Stimulated activated CD4-positive, alpha-beta T cell treated with anti-CD3 and anti-CD28 coated beads, Interleukin-15, amount 100 ng/mL, for 48 hours (primary cell): ENCODE results near the gene CNR1.

ENCODE experiments used
- DNase-seq, 2 donors: peaks; one replicate each; pipeline ENCODE4 v3.0.0-alpha.2; 2020; ENCODE audit warnings: low read depth in 2 of 2

The CNR1 gene

DNA sequence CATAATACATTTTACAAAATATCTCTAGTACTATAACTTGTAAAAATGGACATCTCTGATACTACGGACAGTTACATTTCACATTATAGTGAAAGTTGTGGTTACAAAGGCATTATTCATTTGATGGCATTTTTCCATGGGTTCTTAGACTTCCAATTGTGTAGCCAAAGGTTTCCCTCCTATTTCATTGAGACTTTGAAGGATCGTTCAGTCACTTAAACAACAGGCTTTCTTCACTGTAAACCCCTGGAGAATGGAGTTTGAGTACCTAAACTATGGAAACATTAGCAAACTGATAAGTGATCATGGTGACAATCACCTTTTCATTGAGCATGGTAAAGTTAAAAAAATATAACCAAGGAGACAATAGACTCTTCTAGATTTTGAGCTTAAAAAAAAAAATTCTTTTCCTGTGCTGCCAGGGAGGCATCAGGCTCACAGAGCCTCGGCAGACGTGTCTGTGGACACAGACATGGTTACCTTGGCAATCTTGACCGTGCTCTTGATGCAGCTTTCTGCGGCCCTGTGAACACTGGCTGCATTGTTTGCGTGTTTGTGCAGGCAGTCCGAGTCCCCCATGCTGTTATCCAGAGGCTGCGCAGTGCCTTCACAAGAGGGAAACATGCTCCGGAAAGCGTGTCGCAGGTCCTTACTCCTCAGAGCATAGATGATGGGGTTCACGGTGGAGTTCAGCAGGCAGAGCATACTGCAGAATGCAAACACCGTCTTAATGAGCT, 22.6 kb downstream of the CNR1 start:
- DNase-seq = no peak

DNA sequence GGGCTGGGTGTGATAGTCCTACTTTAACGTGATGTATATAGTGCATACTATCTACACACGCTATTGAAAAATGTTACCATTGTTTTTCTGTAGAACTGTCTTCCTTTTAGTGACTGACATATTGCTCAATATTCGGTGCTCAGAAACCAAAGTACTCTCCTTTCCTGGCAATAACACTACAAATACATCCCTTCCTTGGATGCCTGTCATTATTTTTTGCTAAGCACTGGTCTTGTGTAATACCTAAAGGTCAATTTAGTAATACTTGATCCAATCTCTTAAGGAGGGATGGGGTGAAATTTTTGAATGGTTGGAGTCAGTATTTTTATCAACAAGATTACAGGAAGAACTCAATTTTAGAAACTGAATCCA, 23.9 kb downstream of the CNR1 start:
- DNase-seq = no peak

DNA sequence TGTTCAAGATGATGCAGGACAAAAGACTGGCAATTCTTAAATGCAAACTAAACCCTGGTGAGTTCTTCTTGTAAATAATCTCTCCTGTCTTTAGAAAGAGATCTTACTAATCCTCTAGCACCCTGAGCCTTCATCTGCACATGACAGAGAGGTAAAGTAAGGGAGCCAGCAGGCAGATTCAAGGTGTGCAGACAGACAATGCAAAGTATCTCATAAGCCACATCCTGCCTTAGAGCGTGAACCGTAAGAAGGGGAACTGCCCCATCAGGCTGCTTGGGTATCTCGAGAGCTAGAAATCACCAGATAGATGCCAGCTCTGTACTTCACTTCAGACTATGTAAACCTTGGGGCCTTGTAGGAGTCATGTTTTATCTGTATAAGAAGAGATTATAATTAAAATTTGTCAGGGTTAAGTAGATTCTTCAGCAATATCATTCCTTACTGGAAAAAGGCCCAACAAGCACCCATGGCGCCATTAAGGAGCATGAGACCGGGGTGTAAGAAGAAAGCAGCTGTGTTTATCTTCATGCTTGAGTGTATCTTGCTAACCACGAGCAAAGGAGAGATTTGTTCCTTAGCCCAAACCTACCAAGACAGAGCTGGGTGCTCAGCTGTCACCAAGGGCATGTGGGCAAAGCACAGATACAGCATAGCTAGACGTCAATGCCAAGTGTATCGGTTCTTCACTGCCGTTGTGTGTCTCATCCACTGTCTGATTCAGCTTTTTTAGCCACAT, 24.4 kb downstream of the CNR1 start:
- DNase-seq = no peak

DNA sequence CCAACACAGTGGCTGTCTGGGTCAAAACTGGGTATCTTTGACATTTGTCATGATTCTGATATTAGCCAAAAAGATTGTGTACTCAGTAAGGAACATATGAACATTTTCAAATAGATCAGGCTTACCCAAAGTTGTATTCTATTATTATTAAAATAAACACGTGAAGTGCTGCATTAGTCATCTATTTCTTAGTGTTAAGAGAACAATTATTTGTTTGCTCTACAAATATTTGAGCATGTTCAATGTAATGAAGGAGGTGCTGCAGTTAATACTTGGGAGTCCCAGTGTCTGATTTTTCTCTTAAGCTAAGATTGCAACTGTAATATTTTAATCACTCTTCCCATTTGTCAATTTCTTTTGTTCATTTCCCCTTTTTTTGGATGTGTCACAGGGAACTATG, 28.2 kb downstream of the CNR1 start:
- no peak for DNase-seq

DNA sequence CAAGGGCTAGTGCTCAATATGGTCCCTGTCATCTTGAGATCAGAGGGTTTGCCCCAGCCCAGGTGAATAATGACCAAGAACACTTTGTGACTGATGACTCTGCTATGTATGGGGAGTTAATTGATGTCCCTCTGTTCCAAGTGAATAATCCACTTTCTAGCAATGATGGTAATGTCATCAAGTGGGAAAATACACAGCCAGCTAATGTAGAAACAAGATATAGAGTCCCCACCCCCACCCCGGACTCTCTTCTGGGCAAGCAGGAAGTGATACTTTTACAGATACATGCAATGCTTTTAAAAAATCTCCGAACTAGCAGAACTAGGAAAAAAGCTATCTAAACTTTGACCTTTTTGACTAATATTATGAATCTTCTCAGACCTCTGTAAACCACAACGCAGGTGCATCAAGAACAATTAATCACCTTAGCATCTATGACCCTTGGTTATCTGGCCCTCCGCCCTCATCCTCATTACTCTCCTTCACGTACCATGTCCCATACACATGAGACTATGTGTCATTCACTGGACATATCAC, 30.5 kb downstream of the CNR1 start:
- no peak for DNase-seq

DNA sequence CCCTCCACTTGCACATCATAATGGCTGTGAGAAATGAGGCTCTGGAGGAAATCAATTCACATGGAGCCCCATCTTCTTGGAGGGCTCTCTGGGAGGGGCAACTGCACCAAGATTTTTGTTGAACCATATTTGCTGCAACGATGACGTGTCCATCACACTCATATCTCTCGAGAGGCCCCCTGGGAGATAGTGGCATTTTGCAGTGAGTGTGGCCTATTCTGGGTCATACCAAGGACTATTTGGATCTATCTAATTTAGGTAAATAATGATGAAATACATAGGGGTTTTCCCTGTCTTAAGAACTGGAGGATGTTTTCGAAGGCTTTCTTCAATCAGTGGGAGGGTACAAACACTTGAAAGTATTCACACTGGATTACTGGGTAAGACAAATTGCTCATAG, 31.6 kb downstream of the CNR1 start:
- DNase-seq = no peak

DNA sequence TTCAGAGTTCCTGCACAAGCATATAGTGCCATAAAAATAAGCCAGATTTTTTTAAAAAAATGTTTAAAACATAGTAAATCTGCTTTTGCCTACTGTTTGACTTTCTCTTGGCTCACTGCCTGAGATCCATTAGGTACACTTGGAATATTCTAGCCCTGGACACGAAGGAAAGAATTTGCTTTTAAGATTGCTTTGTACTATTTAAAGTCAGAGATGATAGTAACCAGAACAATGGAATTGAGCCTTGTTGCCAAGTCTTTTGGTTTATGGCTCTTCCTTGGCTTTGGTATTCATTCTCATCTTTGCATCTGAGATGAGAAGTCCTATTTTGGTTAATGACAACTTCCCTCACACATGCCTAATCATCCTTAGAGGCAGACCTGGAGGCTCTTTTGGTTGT, 32.4 kb downstream of the CNR1 start:
- DNase-seq = no peak

DNA sequence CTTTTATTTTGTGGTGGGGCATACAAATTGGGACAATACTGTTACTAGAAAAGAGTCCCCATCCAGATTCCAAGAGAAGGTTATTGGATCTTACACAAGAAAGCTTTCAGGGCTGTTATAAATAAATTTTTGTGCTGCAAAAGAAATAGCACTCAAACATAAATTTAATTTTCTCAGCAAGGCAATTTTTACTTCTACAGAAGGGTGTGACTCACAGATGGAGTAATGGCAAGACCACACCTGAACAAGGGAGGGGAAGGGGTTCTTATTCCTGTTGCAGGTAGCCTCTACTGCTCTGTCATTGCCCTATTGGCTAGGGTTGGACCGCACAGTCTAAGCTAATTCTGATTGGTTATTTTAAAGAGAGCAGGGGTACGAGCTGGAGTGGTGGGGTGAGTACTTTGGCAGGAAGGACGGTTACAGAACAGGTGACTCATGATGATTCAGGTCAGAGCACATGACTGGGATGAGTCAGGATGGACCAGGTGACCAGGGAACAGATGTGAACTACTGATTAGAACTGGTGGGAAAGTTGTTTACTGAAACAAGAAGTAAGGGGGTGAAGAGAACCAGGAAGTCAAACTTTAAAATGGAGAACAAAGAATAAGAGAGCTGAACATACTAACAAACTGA, 41.1 kb downstream of the CNR1 start:
- no peak for DNase-seq

DNA sequence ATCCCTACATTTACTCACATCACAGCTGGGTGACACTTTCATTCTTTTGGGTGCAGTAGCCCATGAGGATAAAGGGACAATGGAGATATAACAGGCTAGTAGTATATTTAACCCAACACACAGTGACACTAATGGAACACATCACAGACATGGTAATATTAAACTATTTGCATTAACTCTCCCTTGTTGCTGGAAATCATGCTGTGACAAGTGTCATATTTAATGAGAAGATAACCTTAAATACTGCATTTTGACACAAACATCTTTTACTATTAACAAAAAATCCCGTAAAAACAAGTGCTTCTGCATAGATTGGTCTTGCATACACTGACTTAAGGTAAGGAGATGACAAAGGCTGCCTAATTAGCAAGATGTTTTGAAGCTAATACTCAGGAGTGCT, 45.5 kb downstream of the CNR1 start:
- no peak for DNase-seq

DNA sequence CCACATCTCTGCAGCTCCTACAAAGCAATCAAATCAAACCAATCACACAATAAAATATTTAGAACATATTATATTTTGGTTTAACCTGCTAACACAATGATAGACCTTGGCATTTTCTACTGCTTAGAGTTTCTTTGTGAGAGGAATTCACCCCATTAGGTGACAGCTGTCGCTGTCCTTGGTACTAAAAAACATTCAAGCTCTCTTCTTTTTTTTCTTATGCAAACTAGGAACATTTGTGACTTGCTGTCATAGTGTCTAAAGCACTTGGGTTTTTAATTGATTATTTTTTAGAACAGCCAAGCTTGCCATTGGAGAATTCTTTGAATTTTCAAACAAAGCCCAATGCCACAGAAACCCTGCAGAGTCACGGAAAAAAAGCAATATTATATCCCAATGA, 46.4 kb downstream of the CNR1 start:
- no peak for DNase-seq

DNA sequence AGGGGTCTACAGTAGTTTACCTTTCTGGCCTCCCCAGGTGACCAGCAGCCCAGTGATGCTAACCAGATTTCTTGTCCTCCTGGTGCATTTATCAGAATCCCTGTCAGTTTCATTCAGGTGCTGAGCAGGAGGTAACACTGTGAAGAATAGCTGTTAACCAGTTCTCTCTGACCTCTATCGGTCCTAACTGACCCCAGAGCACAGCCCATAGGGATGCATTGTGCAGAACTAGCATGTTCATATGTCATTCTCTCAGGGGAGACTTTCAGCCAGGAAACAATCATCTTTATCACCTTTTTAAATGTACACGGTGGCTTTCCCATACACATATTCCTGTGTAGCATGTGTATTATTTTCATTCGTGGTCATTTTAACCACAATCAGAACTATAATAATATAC, 49.9 kb downstream of the CNR1 start:
- DNase-seq = no peak

DNA sequence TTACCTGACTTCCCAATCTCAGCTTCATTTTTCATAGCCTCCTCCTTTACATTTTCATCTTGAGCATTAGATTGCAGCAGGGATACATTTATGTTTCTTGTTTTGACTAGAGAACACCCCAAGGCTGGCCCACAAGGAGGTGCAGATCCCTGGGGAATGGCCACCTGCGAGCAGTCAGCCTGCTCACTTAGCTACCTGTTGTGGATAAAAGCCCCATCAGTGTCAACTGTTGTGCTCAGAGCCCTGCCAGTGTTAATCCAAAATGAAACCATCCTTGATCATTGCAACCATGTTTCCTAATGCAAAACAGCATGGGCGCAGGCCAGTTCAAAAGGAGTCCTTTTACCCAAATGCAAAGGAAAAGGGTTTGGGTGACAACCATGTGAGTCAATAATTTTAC, 50.8 kb downstream of the CNR1 start:
- no peak for DNase-seq

DNA sequence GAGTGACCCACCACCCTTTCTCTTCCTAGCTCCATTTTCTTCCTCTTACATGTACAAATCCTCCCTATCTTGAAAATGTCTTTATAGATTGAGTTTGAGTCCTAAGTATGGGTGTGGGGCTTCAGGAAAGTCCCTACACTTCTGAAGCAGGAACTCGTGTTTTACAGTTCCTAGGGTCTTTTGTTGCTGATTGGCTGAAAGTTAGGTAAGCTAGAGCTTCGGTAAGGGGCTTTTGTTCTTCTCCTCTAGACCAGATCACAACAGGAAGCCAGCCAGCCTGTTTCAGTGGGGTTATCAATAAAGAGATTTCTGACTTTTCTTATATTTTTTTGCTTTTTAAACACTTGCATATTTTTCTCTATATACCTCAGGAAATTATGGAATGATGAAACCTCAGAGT, 51.3 kb downstream of the CNR1 start:
- DNase-seq = no peak

DNA sequence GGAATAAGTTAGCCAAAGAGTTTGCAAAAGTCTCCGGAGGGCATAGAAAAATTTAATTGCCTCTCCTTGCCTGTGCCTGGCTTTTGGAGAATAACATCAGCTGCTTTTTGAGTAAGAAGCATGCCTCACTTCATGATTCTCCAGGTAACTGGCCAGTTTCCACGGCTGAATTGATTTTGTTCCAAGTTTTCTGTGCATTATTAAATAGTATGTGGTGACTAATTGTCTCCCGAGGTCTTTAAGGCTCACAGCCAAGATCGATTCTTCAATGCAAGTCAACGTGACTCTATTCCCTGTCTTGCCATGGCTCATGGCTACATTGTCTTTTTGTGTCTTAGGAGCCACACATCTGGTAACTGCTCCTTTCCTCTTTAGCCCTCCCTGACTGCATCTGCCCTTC, 54.2 kb downstream of the CNR1 start:
- DNase-seq = no peak

DNA sequence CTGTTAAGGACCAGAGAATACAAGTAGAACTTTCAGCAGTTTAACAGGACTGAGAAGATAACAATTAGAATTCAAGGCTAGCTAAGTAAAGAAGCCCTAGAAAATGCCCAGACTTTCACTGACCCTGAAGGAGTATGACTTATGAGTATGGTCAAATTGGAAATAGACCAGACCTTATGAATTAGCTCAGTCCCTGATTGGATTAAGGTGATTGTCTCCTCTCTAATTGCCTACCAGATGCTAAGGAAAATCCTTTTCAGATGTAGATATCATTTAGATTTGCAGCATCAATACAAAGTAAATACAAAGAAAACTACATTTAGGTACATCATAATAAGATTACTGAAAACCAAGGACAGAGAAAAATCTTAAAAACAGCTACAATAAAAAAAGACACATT, 58.9 kb downstream of the CNR1 start:
- no peak for DNase-seq

DNA sequence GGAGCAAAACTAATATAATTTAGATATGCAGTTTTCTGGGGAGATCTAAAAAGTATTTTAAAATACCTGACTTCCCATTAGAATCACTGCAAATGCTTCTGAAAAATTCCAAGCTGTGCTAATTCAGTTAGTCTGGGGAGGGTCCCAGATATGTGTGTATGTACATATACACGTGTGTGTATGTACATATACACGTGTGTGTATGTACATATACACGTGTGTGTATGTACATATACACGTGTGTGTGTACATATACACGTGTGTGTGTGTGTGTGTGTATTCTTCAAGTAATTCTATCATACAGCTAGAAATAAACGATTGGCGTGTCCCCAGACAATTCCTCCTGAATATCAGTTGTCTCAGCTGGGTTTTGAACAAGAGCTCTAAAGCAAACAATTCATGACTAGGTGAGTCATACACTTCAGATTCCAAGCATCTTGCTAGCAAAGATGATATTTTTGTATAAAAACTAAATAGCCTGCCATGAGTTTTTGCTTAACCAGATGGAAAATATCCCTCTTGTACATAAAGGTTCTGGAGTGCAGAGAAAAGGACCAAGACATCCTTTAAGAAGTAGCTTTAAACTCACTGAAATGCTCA, 60.3 kb downstream of the CNR1 start:
- DNase-seq = no peak
